Stimulated activated CD8-positive, alpha-beta memory T cell treated with anti-CD3 and anti-CD28 coated beads, Interleukin-4, amount 100 ng/mL, for 4 hours (primary cell): ENCODE results near the gene HCN2.
A peak's percentile ranks its signal among the peaks of the same experiment; 100 is the strongest.
"Not testable (repeated sequence)": the region's sequence is repeated elsewhere in the genome, so short reads cannot be mapped to it uniquely, and the experiment has no call there.

Source experiments
- DNase-seq, 2 donors: peaks; one replicate each; pipeline ENCODE4 v3.0.0-alpha.2; 2020; ENCODE audit warnings: low read depth in 2 of 2, low spot score in 1 of 2

HCN2 gene

DNA sequence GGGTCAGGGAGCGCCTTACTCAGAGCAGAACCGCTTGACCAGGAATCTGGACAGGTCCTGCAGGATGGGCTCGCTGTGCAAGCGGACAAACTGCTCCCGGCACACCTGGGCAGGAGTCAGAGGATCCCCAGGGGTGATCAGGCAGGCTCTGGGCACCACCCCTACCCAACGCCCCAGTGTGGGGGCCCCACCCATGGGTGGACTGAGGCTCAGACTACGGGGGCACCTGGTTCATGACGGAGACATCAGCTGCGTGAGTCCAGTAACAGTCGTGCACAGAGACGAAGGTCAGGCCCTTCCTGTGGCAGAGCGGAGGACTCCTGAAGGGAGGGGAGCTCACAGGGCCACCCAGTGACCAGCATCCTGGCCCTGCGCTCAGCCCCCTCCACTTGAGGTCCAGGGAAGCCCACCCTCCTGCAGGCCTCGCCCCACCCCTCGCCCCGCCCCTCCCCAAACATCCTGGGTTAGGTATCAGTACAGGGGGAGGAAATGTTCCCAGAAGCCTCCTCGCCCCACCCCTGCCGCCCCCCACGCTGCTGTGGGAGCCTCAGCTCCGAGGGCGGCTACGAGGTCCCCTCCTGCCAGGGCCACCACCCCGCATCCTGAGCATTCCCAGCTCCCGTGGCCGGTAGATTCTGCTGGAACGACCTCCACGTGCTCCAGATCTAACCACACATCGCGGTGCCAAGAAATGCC is 28.0 kb downstream of the HCN2 start:
- no peak for DNase-seq

DNA sequence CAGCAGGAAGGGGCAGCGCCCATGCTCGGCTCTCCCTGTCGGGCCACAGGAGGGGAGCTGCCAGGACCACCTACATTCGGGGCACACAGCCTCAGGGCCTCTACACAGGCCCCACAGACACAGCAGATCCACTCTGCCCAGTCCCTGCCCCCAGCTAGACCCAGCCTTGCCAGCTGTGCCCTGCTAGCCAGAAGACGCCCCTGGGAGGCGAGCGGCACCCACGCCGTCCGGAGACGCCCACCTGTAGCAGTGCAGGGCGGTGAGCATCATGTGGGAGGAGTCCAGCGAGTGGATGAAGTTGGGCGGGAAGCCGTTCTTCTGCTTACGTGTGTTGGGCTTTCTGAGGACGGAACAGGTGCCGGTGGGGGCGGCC is 28.6 kb downstream of the HCN2 start:
- DNase-seq = no peak

DNA sequence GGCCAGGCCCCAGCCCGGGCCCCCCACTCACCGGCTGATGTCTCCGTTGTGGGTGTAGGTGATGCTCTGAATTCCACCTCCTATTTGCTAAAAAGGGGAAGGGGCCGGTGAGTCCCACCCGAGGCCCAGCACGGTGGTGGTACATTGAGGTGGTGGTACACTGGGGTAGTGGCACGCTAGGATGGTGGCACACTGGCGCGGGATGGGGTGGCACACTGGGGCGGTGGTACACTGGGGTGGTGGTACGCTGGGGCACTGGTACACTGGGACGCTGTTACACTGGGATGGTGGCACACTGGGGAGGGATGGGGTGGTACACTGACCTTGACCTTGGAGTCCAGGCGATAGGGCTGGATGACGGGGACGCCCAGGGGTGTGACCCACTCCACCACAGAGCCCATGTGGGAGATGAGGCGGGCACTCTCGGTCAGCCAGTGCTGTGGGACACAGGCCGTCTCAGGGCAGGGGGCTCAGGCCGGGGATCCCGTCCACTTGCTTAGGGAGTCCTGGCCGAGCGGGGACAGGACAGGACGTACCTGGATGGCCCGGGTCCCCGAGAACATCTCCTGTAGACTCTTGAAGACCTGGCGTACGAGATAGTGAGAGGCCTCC is 29.1 kb downstream of the HCN2 start:
- no peak for DNase-seq

DNA sequence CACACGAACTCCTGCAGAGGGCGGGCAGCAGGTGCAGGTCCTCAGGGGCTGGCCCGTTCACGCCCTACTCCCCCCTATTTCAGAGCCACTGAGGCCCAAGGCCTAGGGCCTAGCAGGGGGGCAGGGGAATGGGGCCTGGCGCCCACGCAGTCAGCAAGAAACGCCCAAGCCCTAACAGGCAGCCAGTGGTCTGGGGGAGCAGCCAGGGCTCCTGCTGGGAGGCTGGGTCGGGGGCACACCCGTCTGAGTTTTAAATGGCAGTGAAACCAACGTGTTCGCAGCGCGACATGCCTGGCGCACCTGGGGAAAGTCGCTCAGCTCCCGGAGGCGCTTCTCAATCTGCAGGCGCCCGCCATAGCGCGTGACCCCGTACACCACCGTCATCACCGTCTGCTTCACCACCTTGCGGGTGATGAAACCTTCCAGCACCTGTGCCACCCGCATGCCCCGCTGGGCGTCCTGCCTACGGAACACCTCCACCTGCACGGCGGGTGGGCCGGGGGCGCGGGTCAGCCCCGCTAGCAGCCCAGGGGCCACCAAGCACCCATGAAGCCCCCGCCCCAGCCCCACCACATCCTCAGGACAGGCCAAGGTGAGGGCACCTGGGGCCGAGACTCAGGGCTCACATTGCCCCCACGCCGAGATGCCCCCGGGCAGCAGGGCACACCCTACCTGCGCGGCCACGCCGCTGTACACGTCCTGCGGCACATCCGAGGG is 29.8 kb downstream of the HCN2 start:
- no peak for DNase-seq

DNA sequence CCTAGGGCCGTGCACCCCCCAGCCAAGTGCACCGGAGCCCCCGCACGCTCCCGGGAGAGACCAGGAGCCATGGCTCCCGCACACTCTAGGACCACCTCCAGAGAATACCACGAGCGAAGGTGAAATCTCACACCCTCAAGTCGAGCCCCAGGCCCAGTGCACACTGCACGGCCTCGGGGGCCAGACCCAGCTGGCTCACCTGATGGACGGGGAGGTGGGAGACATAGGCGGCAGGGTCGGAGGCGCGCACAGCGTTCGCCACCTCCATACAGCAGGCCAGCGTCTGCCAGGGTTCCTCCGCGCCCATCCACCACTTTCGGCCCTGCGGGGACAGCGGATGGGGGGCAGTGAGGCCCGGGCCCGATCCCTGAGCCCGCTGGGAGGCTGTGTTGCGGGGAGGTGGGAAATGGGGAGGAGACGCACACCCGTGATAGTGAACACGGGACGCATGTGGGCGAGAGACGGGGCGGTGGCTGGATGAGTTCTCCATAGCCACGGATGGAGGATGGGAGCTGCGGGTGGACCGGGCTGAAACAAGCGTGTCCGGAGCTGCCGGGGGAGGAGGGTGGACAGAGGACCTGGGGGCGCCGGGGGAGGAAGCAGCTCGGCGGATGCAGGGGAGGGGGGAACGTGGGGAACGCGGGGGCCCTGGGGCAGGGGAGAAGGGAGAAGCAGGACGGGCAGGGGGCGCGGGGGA is 30.6 kb downstream of the HCN2 start:
- no peak for DNase-seq

DNA sequence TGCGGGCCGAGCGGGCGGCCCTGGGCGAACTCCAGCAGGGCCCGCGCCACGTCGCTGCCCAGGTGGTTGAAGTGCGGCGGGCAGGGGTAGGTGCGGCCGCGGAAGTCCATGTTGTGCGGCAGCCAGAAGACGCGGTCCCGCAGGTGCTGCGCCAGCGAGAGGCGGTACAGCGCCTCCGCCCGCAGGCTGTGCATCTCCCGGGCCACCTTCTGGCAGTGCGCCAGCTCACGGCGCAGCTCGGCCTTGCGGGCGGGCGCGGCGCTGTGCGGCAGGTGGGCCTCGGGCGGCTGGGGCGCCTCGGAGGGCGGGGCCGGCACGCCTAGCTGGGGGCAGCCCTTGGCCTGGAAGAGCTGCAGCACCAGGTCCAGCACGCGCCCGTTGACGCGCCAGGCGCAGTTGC is 31.5 kb downstream of the HCN2 start:
- not testable (repeated sequence) for DNase-seq

DNA sequence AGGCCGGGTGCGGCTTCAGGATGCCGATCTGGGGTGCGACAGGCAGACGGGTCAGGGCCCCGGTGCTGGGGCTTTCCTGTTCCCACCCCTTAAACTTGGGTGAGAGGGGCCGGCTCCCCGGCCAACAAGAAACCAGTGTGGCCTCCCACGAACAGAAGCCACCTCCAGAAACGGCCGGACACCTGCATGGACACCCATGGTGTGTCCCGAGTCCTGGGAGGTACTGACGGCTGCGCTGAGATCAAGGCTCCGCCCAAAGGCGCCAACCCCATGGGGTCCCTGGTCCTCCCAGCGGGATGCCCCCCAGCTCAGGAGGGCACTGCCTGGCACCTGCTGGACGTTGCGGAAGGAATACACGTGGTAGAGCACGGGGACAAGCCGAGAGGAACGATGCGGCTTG is 32.1 kb downstream of the HCN2 start:
- no peak for DNase-seq

DNA sequence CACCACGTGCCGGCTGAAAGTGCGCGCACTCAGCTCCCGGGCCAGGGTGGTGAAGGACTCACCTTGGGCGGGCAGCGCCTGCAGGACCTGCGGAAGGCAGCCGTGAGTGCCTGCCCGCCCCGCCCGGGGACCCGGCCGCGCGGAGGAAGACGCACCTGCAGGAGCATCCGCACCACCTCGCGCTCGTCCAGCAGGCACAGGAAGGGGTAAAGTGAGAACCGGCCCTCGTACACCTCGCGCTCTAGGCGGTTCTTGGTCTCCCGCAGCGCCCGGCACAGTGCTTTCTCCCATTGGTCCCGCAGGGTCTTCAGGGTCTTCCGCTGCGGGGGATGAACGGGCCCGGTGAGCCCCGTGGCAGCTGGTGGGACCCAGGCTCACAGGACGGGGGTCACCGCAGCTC is 33.0 kb downstream of the HCN2 start:
- no peak for DNase-seq

DNA sequence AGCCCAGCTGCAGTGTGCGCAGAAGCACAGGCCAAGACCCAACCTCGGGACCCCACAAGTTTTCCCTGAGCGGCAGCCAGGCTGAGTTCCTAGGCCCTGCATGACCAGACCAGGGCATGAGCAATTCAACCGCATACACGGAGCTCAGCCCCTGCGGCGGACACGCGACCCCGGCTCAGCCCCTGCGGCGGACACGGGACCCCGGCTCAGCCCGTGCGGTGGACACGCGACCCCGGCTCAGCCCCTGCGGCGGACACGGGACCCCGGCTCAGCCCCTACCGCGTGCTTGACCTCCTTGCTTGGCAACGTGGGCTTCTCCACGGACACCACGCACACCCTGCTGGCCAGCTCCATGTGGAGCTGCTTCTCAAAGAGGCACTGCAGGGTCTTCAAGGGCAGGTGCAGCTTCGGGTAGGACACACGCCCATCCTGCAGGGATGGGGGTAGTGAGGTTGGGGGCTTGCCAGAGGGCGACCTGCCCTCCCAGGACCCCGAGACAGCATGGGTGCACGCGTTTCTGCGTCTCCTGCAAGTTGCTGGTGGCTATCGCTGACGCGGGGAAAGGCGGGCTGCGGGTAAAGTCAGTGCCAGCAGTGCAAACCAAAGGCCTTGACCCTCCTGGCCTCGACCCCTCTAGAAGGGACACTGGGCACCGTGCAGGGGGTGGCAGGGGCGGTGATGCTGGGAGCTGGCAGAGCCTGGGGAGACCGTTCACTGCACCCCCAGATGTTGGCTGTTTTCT is 33.7 kb downstream of the HCN2 start:
- DNase-seq = no peak

DNA sequence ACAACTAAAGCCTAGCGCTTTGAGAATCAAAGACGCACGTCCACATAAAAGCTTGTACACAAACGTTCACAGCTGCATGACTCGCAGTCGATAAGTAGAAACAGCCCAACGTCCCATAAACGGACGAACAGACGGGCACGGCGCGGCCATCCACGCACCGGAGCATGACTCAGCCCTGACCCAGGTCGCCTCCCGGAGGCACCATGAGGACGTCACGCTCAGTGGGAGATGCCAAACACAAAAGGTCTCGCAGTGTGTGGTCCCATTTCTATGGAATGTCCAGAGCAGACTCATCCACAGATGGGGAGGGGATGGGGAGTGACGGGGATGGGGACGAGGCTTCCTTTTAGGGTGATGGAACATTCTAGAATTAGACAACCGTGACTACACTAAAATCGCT is 34.3 kb downstream of the HCN2 start:
- DNase-seq = no peak

DNA sequence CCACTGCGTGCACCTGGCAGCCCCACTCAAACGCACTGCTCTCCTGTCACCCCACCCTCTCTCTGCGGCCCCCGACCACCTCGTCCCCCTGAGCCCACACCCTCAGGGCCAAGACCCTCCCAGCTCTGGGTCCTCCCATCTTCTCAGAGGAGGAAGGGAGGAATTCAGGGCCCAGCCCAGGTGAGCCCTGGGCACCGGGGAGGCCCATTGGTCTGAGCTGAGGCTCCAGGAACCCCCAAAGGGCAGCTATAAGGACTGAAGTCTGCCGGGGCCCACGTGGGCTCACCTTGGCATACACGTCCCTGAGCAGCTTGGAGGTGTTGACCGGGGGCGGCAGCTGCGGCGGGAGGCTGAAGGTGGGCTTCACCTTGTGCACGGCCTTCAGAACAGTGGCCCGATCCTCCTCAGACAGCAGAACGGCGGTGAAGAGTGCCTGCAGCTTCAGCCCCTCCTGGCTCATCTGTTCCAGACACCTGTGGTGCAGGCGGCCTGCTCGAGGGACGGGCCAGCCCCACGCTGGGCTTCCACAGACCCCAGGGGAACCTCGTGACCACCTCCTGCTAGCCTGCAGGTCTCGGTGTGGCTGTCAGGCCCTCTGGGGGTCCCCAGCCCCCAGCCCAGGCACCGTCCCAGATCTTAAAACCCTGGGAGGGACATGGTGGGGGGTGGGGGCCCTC is 34.9 kb downstream of the HCN2 start:
- no peak for DNase-seq

DNA sequence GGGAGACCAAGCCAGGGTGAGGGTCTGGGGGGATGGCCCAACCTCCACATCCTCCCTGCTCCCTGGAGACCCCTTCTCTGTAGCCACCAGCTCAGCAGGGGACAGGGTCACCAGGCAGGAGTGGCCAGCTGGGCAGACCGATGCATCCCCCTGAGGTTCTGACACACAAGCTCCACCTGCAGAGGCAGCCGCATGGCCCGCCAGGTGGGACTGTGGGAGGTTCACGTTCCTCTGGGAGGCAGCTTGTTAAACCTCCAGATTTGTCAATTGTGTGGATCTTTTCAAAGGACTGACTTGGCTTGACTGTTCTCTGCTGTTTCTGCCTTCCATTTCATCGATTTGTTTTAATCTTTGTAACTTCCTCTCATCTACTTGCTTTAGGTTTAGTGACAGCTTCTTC is 35.6 kb downstream of the HCN2 start:
- no peak for DNase-seq

DNA sequence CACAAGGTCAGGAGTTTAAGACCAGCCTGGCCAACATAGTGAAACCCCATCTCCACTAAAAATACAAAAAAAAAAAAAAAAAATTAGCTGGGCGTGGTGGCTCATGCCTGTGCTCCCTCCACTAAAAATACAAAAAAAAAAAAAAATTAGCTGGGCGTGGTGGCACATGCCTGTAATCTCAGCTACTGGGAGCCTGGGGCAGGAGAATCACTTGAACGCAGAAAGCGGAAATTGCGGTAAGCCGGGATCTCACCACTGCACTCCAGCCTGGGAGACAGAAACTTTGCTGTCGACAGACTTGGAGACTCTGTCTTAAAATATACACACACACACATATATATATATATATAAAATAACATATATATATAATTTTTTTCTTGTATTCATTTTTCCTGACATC is 36.9 kb downstream of the HCN2 start:
- DNase-seq = not testable (repeated sequence)

DNA sequence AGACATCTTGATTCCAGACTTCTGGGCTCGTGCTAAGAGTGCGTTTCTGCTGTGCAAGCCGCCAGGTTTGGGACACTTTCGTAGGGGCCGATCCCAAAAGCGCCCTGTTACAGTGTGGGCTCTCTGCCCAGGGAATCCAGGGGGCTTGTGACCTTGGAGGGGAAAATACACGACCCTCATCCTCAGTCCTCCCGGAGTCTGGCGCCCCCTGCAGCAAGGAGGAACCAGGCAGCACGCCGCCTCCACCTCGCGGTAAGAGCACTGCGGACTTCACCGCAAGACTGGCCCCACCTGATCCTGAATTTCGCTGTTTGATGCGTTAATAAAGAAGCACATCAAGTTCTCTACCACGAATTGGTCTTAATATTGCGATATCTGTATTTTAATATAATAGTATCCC is 38.5 kb downstream of the HCN2 start:
- DNase-seq = no peak

DNA sequence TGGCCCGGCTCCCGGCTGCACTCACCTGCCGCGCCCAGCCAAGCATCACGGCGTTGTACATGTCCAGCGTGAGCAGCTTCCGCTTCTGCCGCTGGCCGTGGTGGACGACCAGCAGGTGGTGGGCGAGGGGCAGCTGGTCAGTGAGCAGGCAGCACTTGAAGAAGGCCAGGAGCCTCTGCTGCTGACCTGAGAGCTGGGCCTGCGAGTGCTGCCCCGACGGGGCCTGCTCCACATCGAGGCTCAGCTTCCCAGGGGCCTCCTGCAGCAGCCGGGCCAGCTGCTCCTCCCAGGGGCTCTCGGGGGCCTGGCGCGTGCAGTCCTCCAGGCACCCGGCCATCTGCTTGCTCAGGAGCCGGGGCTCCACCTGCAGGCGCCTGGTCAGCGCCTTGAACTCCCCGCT is 39.8 kb downstream of the HCN2 start:
- not testable (repeated sequence) for DNase-seq

DNA sequence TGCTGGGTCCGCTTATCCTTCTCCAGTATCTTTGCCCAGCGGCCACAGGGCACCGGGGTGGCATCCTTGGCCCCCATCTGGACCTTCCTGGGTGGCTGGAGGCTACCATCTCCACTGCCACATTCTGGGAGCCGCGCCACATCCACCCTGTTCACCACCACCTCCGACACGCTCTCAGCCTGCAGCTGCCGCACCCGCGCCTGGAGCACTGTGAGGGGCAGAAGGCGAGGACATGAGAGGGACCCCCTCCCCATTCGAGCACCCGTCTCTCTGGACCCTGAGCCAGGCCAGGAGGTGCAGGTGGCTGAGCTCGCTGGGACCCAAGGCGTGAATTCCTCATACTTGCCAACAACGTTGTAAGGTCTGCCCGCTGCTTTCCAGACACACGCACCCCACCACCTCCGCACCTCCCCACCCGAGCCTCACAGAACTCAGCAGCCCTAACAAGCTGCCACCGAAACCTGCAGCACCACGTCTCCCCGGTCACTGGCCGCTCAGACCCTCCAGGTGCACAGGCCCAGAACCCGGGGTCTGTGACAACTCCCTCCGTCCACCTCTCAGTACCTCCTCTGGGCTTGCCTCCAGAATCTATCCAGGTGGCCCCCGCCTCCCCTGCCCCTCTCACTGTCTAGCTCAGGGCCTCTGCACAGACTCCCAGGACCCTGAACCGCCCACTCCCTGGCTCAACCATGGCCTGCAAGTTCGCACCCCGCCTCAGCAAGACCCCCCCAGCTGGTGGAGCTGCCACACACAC is 40.5 kb downstream of the HCN2 start:
- DNase-seq = no peak

DNA sequence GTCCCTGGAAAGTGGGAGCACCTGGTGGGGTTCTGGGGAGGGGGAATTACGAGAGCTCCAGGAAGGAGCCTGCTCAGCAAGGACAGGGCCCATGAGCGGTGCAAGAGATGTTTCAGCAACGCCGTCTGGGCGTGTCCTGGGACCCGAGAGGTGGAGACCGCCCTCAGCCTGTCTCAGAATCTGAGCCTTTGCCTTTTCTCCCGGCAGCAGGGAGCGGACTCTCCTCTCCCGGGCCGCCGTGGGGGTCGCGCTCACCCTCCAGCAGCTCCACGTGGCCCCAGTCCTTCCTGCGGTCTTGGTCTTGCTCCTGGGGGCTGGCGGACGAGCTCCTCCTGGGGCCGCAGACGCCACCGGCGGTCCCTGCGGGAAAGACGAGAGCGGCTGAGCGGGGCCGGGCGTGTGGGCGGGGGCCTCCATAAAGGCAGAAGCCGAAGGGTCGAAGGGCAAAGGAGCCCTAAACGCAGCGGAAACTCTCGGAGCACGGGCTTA is 42.9 kb downstream of the HCN2 start:
- no peak for DNase-seq

DNA sequence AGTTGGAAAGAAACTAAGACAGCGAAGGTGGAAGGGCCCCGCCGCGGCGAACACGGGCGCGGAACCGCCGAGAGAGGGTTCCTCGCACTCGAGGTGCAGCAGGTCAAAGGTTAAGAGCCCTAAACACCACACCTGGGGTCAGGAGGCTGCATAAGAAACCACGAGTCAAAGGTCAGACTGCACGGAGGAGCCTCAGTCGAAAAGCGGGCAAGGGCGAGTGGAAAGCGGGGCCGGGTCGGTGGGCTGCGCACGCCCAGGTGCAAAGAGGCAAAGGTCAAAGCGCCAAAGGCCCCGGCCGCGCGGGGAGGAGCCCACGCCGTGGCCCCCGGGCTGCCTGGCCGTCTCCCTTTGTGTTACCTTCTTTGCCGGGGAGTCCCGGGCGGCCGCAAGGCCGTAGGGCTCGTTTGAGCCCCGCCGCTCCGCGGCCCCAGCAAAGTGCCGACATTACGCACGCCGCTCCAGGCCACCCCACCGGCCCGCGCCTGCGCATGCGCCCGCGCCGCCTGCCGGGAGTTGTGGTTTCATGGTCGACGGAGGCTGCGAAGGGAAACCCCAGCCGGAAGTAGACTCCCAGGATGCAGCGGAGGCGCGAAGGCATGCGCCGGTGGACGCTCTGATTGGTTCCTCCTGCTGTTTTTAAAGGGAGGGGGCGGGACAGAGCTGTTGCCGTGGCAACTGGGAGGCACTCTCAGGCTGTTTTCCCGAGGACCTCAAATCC is 43.5 kb downstream of the HCN2 start, which contains the start of gene POLRMT:
POLRMT (minus strand) TSS at position 470 of the 718 bp plus-strand sequence; CDS start at position 445, 25 bp downstream.
- peak; percentile 89 to 94 for DNase-seq
